EH (cell line): ENCODE data around the gene TCTN3.
"Not testable (repeated sequence)": the region's sequence is repeated elsewhere in the genome, so short reads cannot be mapped to it uniquely, and the experiment has no call there.

ENCODE experiments used
- DNase-seq: peaks from one replicate; pipeline ENCODE4 v3.0.0-alpha.2; 2015; ENCODE audit warnings: low read depth

The TCTN3 gene

GRCh38 chr10:95626500-95626899, 67.2 kb downstream of the TCTN3 start:
- DNase-seq = no peak

GRCh38 chr10:95620415-95620814, 73.3 kb downstream of the TCTN3 start:
- not testable (repeated sequence) for DNase-seq

GRCh38 chr10:95618101-95618500, 75.6 kb downstream of the TCTN3 start:
- DNase-seq = peak; percentile 54

- DNase-seq = no peak
Measured at GRCh38 chr10:95616446-95616845, 77.3 kb downstream of the TCTN3 start.
